Endothelial cell of umbilical vein (primary cell): ENCODE measurements around the gene TMOD1. TPM values are rescaled to one million over a fixed set of nuclear protein-coding genes. Genes with fewer than 3 reads are reported as not detected.

Experiments
- BruUV-seq: library from RNA; stranded (reverse); fragments of 400-500 nt; replicated peaks from 2 replicates; lab custom pipeline; 2021; lab: Mats Ljungman, UMichigan
- CTCF ChIA-PET: fragments of 300-600, 350-600 bp; sonication (Branson Sonifier 250); formaldehyde crosslinking; loops from one replicate; lab custom pipeline; 2021; ENCODE audit warnings: antibody characterized with exemption, inconsistent platforms; lab: Charles Lee
- POLR2A ChIA-PET: fragments of 300-600, 350-600 bp; sonication (Branson Sonifier 250); formaldehyde crosslinking; loops from one replicate; lab custom pipeline; 2021; ENCODE audit warnings: antibody characterized with exemption, inconsistent platforms; lab: Charles Lee
- DNase-seq: peaks from one replicate; pipeline ENCODE4 v3.0.0-alpha.2; 2011; ENCODE audit warnings: low read depth, low spot score
- FAIRE-seq: peaks from 2 replicates; lab custom pipeline; 2011; peaks lifted over from hg19 to GRCh38; lab: Jason Lieb, UNC
- H2AFZ ChIP-seq: 2 replicates; pipeline ENCODE4 v1.6.0; 2012; ENCODE audit warnings: low read depth, low read length, control low read depth, inconsistent platforms
- H3K27ac ChIP-seq: 2 replicates; pipeline ENCODE4 v1.5.1; 2011; ENCODE audit warnings: low read depth, mild to moderate bottlenecking, control low read depth, low read length, moderate library complexity; ENCODE audit not compliant: insufficient read depth
- H3K27me3 ChIP-seq, 2 experiments: 2 replicates each; pipeline versions ENCODE4 v1.6.0 to v1.6.1; 2011; ENCODE audit warnings: low read length in 2 of 2, mixed read lengths in 1 of 2; ENCODE audit not compliant: control insufficient read depth in 2 of 2, insufficient read depth in 2 of 2
- H3K36me3 ChIP-seq, 2 experiments: 2 replicates in 1 of 2; 3 replicates in 1 of 2; pipeline ENCODE4 v1.5.1; 2011; ENCODE audit warnings: low read length in 2 of 2, mild to moderate bottlenecking in 1 of 2, moderate library complexity in 1 of 2; ENCODE audit not compliant: control insufficient read depth in 2 of 2, insufficient read depth in 2 of 2; ENCODE audit errors: extremely low read depth in 1 of 2
- H3K4me1 ChIP-seq: 3 replicates; pipeline ENCODE4 v1.5.1; 2011; ENCODE audit warnings: mild to moderate bottlenecking, low read length; ENCODE audit not compliant: control insufficient read depth, insufficient read depth; ENCODE audit errors: extremely low read depth
- H3K4me2 ChIP-seq: 2 replicates; pipeline ENCODE4 v1.6.1; 2011; ENCODE audit warnings: low read length, control low read depth, mixed read lengths; ENCODE audit not compliant: insufficient read depth
- H3K4me3 ChIP-seq, 3 experiments: fragments of 200-600 bp in 1 of 3; sonication (generic), shearing (Covaris generic) in 1 of 3; replicated peaks in 1 of 3; 2 replicates each; pipeline ENCODE4 v1.5.1; 2011 to 2016; ENCODE audit warnings: control low read depth in 3 of 3, low read length in 3 of 3, mild to moderate bottlenecking in 2 of 3, inconsistent platforms in 1 of 3, low read depth in 1 of 3, moderate library complexity in 1 of 3; ENCODE audit not compliant: insufficient read depth in 1 of 3
- H3K79me2 ChIP-seq: 2 replicates; pipeline ENCODE4 v1.6.0; 2012; ENCODE audit warnings: low read length, inconsistent platforms; ENCODE audit not compliant: control insufficient read depth, insufficient read depth
- H3K9ac ChIP-seq: replicated peaks from 2 replicates; pipeline ENCODE3; 2011; ENCODE audit warnings: low read length, control low read depth; ENCODE audit not compliant: insufficient read depth; ENCODE audit errors: extremely low read depth
- H3K9me1 ChIP-seq: replicated peaks from 3 replicates; pipeline ENCODE4 v1.6.0; 2011; ENCODE audit warnings: mild to moderate bottlenecking, low read length; ENCODE audit not compliant: control insufficient read depth, insufficient read depth; ENCODE audit errors: extremely low read depth
- H3K9me3 ChIP-seq: replicated peaks from 2 replicates; pipeline ENCODE4 v1.5.1; 2012; ENCODE audit warnings: low read length, inconsistent platforms; ENCODE audit not compliant: control insufficient read depth, insufficient read depth
- H4K20me1 ChIP-seq: replicated peaks from 2 replicates; pipeline ENCODE3; 2011; ENCODE audit warnings: mild to moderate bottlenecking, low read length; ENCODE audit not compliant: control insufficient read depth, insufficient read depth; ENCODE audit errors: extremely low read depth
- CTCF ChIP-seq, 2 donors: IDR thresholded peaks; 1 replicate in 1 of 2; 2 replicates in 1 of 2; pipeline ENCODE4 v1.5.1; 2011; ENCODE audit warnings: low read length in 2 of 2, mild to moderate bottlenecking in 2 of 2, moderate library complexity in 2 of 2, control low read depth in 1 of 2, inconsistent platforms in 1 of 2, low read depth in 1 of 2; ENCODE audit not compliant: insufficient read depth in 1 of 2; ENCODE audit errors: extremely low read depth in 1 of 2
- EZH2 ChIP-seq: IDR thresholded peaks from 2 replicates; pipeline ENCODE4 v1.6.1; 2012; ENCODE audit warnings: borderline replicate concordance, low read depth, mild to moderate bottlenecking, moderate library complexity, low read length, inconsistent platforms; ENCODE audit not compliant: severe bottlenecking
- FOS ChIP-seq: IDR thresholded peaks from 2 replicates; pipeline ENCODE4 v1.6.1; 2011; ENCODE audit warnings: mild to moderate bottlenecking, low read length, moderate library complexity, borderline replicate concordance; ENCODE audit not compliant: insufficient read depth
- GATA2 ChIP-seq: IDR thresholded peaks from 2 replicates; pipeline ENCODE4 v1.7.0; 2011; ENCODE audit warnings: low read depth, mild to moderate bottlenecking, moderate library complexity, mixed read lengths, low read length; ENCODE audit not compliant: insufficient read length, insufficient read depth
- JUN ChIP-seq: IDR thresholded peaks from 2 replicates; pipeline ENCODE4 v1.6.1; 2011; ENCODE audit warnings: borderline replicate concordance, low read depth; ENCODE audit not compliant: insufficient read length, insufficient read depth
- MAX ChIP-seq: IDR thresholded peaks from 2 replicates; pipeline ENCODE4 v1.6.1; 2011; ENCODE audit not compliant: insufficient read depth, insufficient read length
- MYC ChIP-seq: IDR thresholded peaks from one replicate; pipeline ENCODE4 v1.6.1; 2011; ENCODE audit warnings: mild to moderate bottlenecking, low read depth, low read length
- POLR2A ChIP-seq: IDR thresholded peaks from 2 replicates; pipeline ENCODE4 v1.6.1; 2012; ENCODE audit warnings: low read depth, mild to moderate bottlenecking, control low read depth, low read length
- POLR2AphosphoS5 ChIP-seq: IDR thresholded peaks from 2 replicates; pipeline ENCODE4 v1.6.1; 2012; ENCODE audit warnings: low read depth, mild to moderate bottlenecking, control low read depth, low read length, moderate library complexity; ENCODE audit not compliant: insufficient read depth
- dilution Hi-C: fragments of 300-500 bp; cut with MboI; formaldehyde crosslinking; loops from one replicate; pipeline ENCODE4 v1.15.0; 2019; ENCODE audit warnings: low sequenced_read_pairs; ENCODE audit not compliant: extremely low pct_ligation_motif_present
- intact Hi-C: fragments of 100-400 bp; cut with micrococcal nuclease; formaldehyde crosslinking; loops from one replicate; pipeline ENCODE4 v1.10.0; 2022
- polyA plus RNA-seq, 4 experiments: library from polyadenylated mRNA; depleted of rRNA in 3 of 4; stranded (reverse) in 3 of 4; unstranded in 1 of 4; fragments of >200 nt; gene quantifications; 2 replicates each; pipeline versions ENCODE4 v1.2.1 to v1.2.3, GENCODE V29; 2011 to 2012; ENCODE audit warnings: missing spikeins in 1 of 4
- total RNA-seq: library from RNA; stranded (reverse); gene quantifications from 2 replicates; pipeline ENCODE4 v1.2.3, GENCODE V29; 2021

The TMOD1 gene
- total and polyA plus RNA-seq, 2 donors (not counting 3 experiments of a cell fraction or from before 2014, with no cell fraction given), result 0.26 to 1.4 TPM

- Histone ChIP-seq H3K79me2 (no peaks in the 10 kb centered on the region), H3K36me3 (no peaks in the 10 kb centered on the region), H3K27ac (no peak overlapping the region), H4K20me1 (no peaks in the 10 kb centered on the region), H3K9ac (no peak overlapping the region), H3K27me3 (peaks cover 15 to 18% of the 10 kb centered on the region in 2 experiments), H2AFZ (no peak overlapping the region), H3K4me2 (no peak overlapping the region), H3K9me1 (no peaks in the 10 kb centered on the region), H3K4me3 (no peak overlapping the region), H3K4me1 (peaks cover 20% of the 10 kb centered on the region), H3K9me3 (no peaks in the 10 kb centered on the region)
- TF ChIP-seq JUN (no peak), MYC (no peak), CTCF (IDR thresholded peaks at IDR 0.05; ENCODE audit: extremely low read depth in 1 of 2, insufficient read depth in 1 of 2, low read depth in 1 of 2, low read length in 2 of 2) (no peak), EZH2 (no peak), POLR2A (no peak), POLR2AphosphoS5 (no peak), GATA2 (no peak), FOS (no peak), MAX (no peak)
- ChIA-PET CTCF (interaction anchor here (0.9 to 6.8 kb wide), 3 partner anchors 37 to 149 kb away, joined by 3 to 52 read pairs (median 3); partner anchors contain the start of gene TDRD7), POLR2A (no interaction called here)
- no peak for FAIRE-seq
- no TSS peak for BruUV-seq
- intact Hi-C loops (no loop called here), dilution Hi-C loops (no loop called here)
- DNase-seq, result no peak
Measured at GRCh38 chr9:97560851-97561250, 59.4 kb downstream of the TMOD1 start.
